Mesothelial cell of epicardium (in vitro differentiated cells): ENCODE measurements around the gene GRAMD1A. TPM values are rescaled to one million over a fixed set of nuclear protein-coding genes. Genes with fewer than 3 reads are reported as not detected.

ENCODE experiments used
- DNase-seq, 2 experiments: peaks; one replicate each; pipeline ENCODE4 v3.0.0; 2021; ENCODE audit warnings: low spot score in 2 of 2; ENCODE audit not compliant: unreplicated experiment in 2 of 2
- H3K27ac Mint-ChIP-seq: 2 replicates; pipeline ENCODE4 v1.8.0; 2021; ENCODE audit warnings: mixed read lengths
- H3K27me3 Mint-ChIP-seq: 2 replicates; pipeline ENCODE4 v1.8.0; 2021; ENCODE audit warnings: low read depth, mixed read lengths
- H3K36me3 Mint-ChIP-seq: 2 replicates; pipeline ENCODE4 v1.8.0; 2021; ENCODE audit warnings: mixed read lengths
- H3K4me1 Mint-ChIP-seq: 2 replicates; pipeline ENCODE4 v1.8.0; 2021; ENCODE audit warnings: mixed read lengths
- H3K4me3 Mint-ChIP-seq: 2 replicates; pipeline ENCODE4 v1.8.0; 2021; ENCODE audit warnings: mild to moderate bottlenecking, moderate library complexity, mixed read lengths
- H3K9me3 Mint-ChIP-seq: 2 replicates; pipeline ENCODE4 v1.8.0; 2021; ENCODE audit warnings: mixed read lengths
- CTCF ChIP-seq: fragments of 200-600 bp; sonication (generic); IDR thresholded peaks from one replicate; pipeline ENCODE4 v1.5.0; 2021; ENCODE audit warnings: antibody characterized with exemption; ENCODE audit not compliant: unreplicated experiment
- total RNA-seq: library from RNA; stranded (reverse); gene quantifications from 3 replicates; pipeline ENCODE4 v1.2.1, GENCODE V29; 2021

GRAMD1A gene
- total RNA-seq, 1 donor from 2014 or later = 129 TPM

GRCh38 chr19:35058370-35058769 lies 58.2 kb downstream of the GRAMD1A start:
- no peak overlapping the region for H3K27ac Mint-ChIP-seq
- peaks cover 7% of the 10 kb centered on the region for H3K4me1 Mint-ChIP-seq
- no peaks in the 10 kb centered on the region for H3K9me3 Mint-ChIP-seq

GRCh38 chr19:35059006-35059798 lies 59.1 kb downstream of the GRAMD1A start:
- Mint-ChIP-seq H3K4me3 (no peak overlapping the region), H3K9me3 (no peaks in the 10 kb centered on the region), H3K27ac (no peak overlapping the region), H3K27me3 (peaks cover 18% of the 10 kb centered on the region), H3K4me1 (peaks cover 7% of the 10 kb centered on the region), H3K36me3 (no peaks in the 10 kb centered on the region)
- no peak for TF ChIP-seq CTCF
- no peak for DNase-seq

More at GRCh38 chr19:35058370-35058769, 58.2 kb downstream of the GRAMD1A start:
- H3K27me3 Mint-ChIP-seq = peaks cover 11% of the 10 kb centered on the region
- H3K36me3 Mint-ChIP-seq = no peaks in the 10 kb centered on the region
- no peak for DNase-seq
- no peak for TF ChIP-seq CTCF
- H3K4me3 Mint-ChIP-seq = no peak overlapping the region

GRCh38 chr19:35059799-35060091 lies 59.6 kb downstream of the GRAMD1A start:
- H3K36me3 Mint-ChIP-seq = no peaks in the 10 kb centered on the region
- H3K4me1 Mint-ChIP-seq = peaks cover 7% of the 10 kb centered on the region
- peaks cover 20% of the 10 kb centered on the region for H3K27me3 Mint-ChIP-seq
- H3K9me3 Mint-ChIP-seq = no peaks in the 10 kb centered on the region
- no peak for TF ChIP-seq CTCF
- H3K27ac Mint-ChIP-seq = no peak overlapping the region
- H3K4me3 Mint-ChIP-seq = no peak overlapping the region
- DNase-seq = no peak

GRCh38 chr19:35060160-35060855 lies 60.2 kb downstream of the GRAMD1A start:
- no peaks in the 10 kb centered on the region for H3K36me3 Mint-ChIP-seq
- no peak overlapping the region for H3K4me3 Mint-ChIP-seq
- H3K4me1 Mint-ChIP-seq = peaks cover 7% of the 10 kb centered on the region
- no peaks in the 10 kb centered on the region for H3K9me3 Mint-ChIP-seq
- H3K27me3 Mint-ChIP-seq = peaks cover 20% of the 10 kb centered on the region
- no peak for DNase-seq
- no peak overlapping the region for H3K27ac Mint-ChIP-seq
- TF ChIP-seq CTCF = no peak

- DNase-seq = no peak
- no peak for TF ChIP-seq CTCF
- H3K4me3 Mint-ChIP-seq = no peak overlapping the region
- no peaks in the 10 kb centered on the region for H3K36me3 Mint-ChIP-seq
- H3K27ac Mint-ChIP-seq = no peak overlapping the region
- no peaks in the 10 kb centered on the region for H3K4me1 Mint-ChIP-seq
- peaks cover 12% of the 10 kb centered on the region for H3K27me3 Mint-ChIP-seq
- H3K9me3 Mint-ChIP-seq = no peaks in the 10 kb centered on the region
Measured at GRCh38 chr19:35061583-35062373, 61.7 kb downstream of the GRAMD1A start.
